Stomach (tissue), 9 donors: Measurements from ENCODE around the gene BHLHA15. TPM values are rescaled to one million over a fixed set of nuclear protein-coding genes. Genes with fewer than 3 reads are reported as not detected.

Experiments used
- DNase-seq, 2 donors: peaks; one replicate each; pipeline versions ENCODE4 v3.0.0 to v3.0.0-alpha.2; 2013 to 2019
- H3K27ac ChIP-seq, 5 donors: fragments of 200-600 bp in 4 of 5; sonication (generic) in 4 of 5; one replicate each; pipeline ENCODE4 v1.5.1; 2013 to 2019; ENCODE audit warnings: mild to moderate bottlenecking in 1 of 5, moderate library complexity in 1 of 5
- H3K27me3 ChIP-seq, 3 donors: fragments of 200-600 bp; sonication (generic); one replicate each; pipeline ENCODE4 v1.5.1; 2017 to 2019; ENCODE audit warnings: mixed run types in 1 of 3
- H3K36me3 ChIP-seq, 4 donors: fragments of 200-600 bp; sonication (generic); 1 replicate in 3 of 4; 2 replicates in 1 of 4; pipeline ENCODE4 v1.5.1; 2016 to 2019
- H3K4me1 ChIP-seq, 4 donors: fragments of 200-600 bp; sonication (generic); one replicate each; pipeline ENCODE4 v1.5.1; 2016 to 2019
- H3K4me3 ChIP-seq, 4 donors: fragments of 200-600 bp; sonication (generic) in 3 of 4; one replicate each; pipeline ENCODE4 v1.5.1; 2016 to 2019; ENCODE audit warnings: mild to moderate bottlenecking in 1 of 4
- H3K9me3 ChIP-seq, 4 donors: fragments of 200-600 bp; sonication (generic); one replicate each; pipeline ENCODE4 v1.5.1; 2016 to 2019
- EP300 ChIP-seq: sonication (generic); formaldehyde crosslinking; IDR thresholded peaks from one replicate; pipeline ENCODE4 v1.6.1; 2017; ENCODE audit warnings: antibody characterized with exemption
- POLR2A ChIP-seq, 4 donors: fragments of 450-650 bp; IDR thresholded peaks; one replicate each; pipeline ENCODE4 v1.6.1; 2016; ENCODE audit warnings: antibody characterized with exemption in 4 of 4, control low read depth in 2 of 4, mild to moderate bottlenecking in 1 of 4, moderate library complexity in 1 of 4
- POLR2AphosphoS5 ChIP-seq, 3 donors: sonication (generic); formaldehyde crosslinking; IDR thresholded peaks; one replicate each; pipeline ENCODE4 v1.6.1; 2016; ENCODE audit warnings: antibody characterized with exemption in 3 of 3
- WGBS, 5 donors: extraction: QIAGEN DNeasy Blood & Tissue Kit in 3 of 5; methylation state at CpG; one replicate each; pipeline versions ENCODE4 v1.1.5 to v1.1.7; 2013 to 2018; 5-methylcytosine and 5-hydroxymethylcytosine counted together
- intact Hi-C: fragments of 100-400 bp; cut with DNase I; formaldehyde crosslinking; loops from one replicate; pipeline ENCODE4 v1.15.1; 2023; ENCODE audit warnings: low total_unique reads
- polyA plus RNA-seq, 3 donors: library from polyadenylated mRNA; stranded (reverse); fragments of 200-250 nt; gene quantifications; one replicate each; pipeline ENCODE4 v1.2.3, GENCODE V29; 2013
- total RNA-seq, 5 donors: library from RNA; depleted of rRNA; stranded (reverse); fragments of >200 nt; gene quantifications; one replicate each; pipeline versions ENCODE4 v1.1.0 to v1.2.3, GENCODE V29; 2014 to 2016
- TF ChIP-seq, protein P1 (sequence below), 7 experiments: fragments of 450-650 bp in 4 of 7; fragments of 200-600 bp in 3 of 7; sonication (generic) in 3 of 7; IDR thresholded peaks; one replicate each; pipeline ENCODE4 v1.5.1; 2016 to 2019; ENCODE audit warnings: antibody characterized with exemption in 7 of 7, control low read depth in 2 of 7, mild to moderate bottlenecking in 1 of 7
- donor health status: healthy with polysubstance abuse.
- donor health status: Bipolar disorder and iron deficiency.
- donor health status: healthy.

The BHLHA15 gene
- total and polyA plus RNA-seq, 8 donors = 1.3 to 108 (median 11.3) TPM; not detected in 2

GRCh38 chr7:98175260-98175940, 35.8 kb upstream of the BHLHA15 start:
- intact Hi-C loops = no loop called here
- H3K4me1 ChIP-seq = peaks cover 26 to 60% (median 36%) of the 10 kb centered on the region in 4 donors

DNA sequence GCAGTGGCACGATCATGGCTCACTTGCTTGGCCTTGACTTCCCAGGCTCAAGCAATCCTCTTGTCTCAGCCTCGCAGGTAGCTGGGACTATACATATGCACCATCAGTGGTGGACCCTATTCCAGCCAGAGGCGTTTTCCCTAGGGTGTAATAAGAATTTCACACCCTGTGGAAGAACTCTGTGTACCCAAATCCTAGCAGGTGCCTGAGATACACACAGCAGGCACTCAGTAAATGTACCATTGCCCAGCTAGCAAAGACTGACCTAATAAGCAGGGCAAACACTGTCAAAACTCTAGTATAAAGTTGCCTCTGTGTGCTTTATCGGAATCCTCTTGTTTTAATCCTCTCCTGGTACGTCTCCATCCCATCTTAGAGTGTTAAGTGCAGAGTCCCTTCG, 33.7 kb upstream of the BHLHA15 start:
- DNase-seq = no peak
- peak overlapping the region; percentile 62 to 80 (median 72) for H3K27ac ChIP-seq
- 56 to 80% (median 66%) methylated on average over 6 of the region's 6 CpGs for WGBS, 5 donors
- TF ChIP-seq POLR2AphosphoS5 (IDR thresholded peaks at IDR 0.05) (no peak), EP300 (no peak), POLR2A (IDR thresholded peaks at IDR 0.05) (no peak)
- TF ChIP-seq, protein P1, sequence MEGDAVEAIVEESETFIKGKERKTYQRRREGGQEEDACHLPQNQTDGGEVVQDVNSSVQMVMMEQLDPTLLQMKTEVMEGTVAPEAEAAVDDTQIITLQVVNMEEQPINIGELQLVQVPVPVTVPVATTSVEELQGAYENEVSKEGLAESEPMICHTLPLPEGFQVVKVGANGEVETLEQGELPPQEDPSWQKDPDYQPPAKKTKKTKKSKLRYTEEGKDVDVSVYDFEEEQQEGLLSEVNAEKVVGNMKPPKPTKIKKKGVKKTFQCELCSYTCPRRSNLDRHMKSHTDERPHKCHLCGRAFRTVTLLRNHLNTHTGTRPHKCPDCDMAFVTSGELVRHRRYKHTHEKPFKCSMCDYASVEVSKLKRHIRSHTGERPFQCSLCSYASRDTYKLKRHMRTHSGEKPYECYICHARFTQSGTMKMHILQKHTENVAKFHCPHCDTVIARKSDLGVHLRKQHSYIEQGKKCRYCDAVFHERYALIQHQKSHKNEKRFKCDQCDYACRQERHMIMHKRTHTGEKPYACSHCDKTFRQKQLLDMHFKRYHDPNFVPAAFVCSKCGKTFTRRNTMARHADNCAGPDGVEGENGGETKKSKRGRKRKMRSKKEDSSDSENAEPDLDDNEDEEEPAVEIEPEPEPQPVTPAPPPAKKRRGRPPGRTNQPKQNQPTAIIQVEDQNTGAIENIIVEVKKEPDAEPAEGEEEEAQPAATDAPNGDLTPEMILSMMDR (IDR thresholded peaks at IDR 0.05) = no peak
- intact Hi-C loops = no loop called here
- H3K4me1 ChIP-seq = peaks cover 15 to 49% (median 25%) of the 10 kb centered on the region in 4 donors
- no peak overlapping the region for H3K4me3 ChIP-seq
- peaks cover 2 to 36% (median 28%) of the 10 kb centered on the region in 4 donors for H3K36me3 ChIP-seq
- H3K27me3 ChIP-seq = no peaks in the 10 kb centered on the region
- H3K9me3 ChIP-seq = no peaks in the 10 kb centered on the region

More at GRCh38 chr7:98175260-98175940, 35.8 kb upstream of the BHLHA15 start:
- Histone ChIP-seq H3K4me3 (no peak overlapping the region), H3K27ac (peak overlapping the region in 2 of 5 donors; percentile 77 to 78), H3K9me3 (no peaks in the 10 kb centered on the region), H3K36me3 (peaks cover 8 to 53% (median 41%) of the 10 kb centered on the region in 4 donors), H3K27me3 (no peaks in the 10 kb centered on the region)
- 72 to 83% (median 77%) methylated on average over 8 of the region's 8 CpGs for WGBS, 5 donors
- TF ChIP-seq, protein P1 (IDR thresholded peaks at IDR 0.05) = no peak
- TF ChIP-seq POLR2A (IDR thresholded peaks at IDR 0.05) = no peak
- TF ChIP-seq EP300 = no peak
- no peak for TF ChIP-seq POLR2AphosphoS5 (IDR thresholded peaks at IDR 0.05)
- DNase-seq = no peak

- H3K4me1 ChIP-seq = peaks cover 15 to 43% (median 23%) of the 10 kb centered on the region in 4 donors
- TF ChIP-seq POLR2A (IDR thresholded peaks at IDR 0.05) (no peak), POLR2AphosphoS5 (IDR thresholded peaks at IDR 0.05) (peak in 2 of 3 donors; percentile 42 to 74)
- H3K27me3 ChIP-seq = no peaks in the 10 kb centered on the region
- peaks cover 2 to 33% (median 25%) of the 10 kb centered on the region in 4 donors for H3K36me3 ChIP-seq
- H3K9me3 ChIP-seq = no peaks in the 10 kb centered on the region
- DNase-seq = peak; percentile 91 to 93
- intact Hi-C loops = no loop called here
- H3K4me3 ChIP-seq = no peak overlapping the region
- H3K27ac ChIP-seq = peak overlapping the region; percentile 43 to 80 (median 72)
- WGBS, 5 donors = 37 to 51% (median 50%) methylated on average over 16 of the region's 16 CpGs
Observed at GRCh38 chr7:98178321-98178720, 32.9 kb upstream of the BHLHA15 start.

- intact Hi-C loops = no loop called here
- peak overlapping the region; percentile 71 to 80 (median 73) for H3K27ac ChIP-seq
- DNase-seq = no peak
Observed at GRCh38 chr7:98178762-98179490, 32.3 kb upstream of the BHLHA15 start.

More at GRCh38 chr7:98178762-98179490, 32.3 kb upstream of the BHLHA15 start:
- Histone ChIP-seq H3K9me3 (no peaks in the 10 kb centered on the region), H3K27me3 (no peaks in the 10 kb centered on the region), H3K4me1 (peaks cover 15 to 37% (median 18%) of the 10 kb centered on the region in 4 donors), H3K4me3 (no peak overlapping the region), H3K36me3 (peaks cover 2 to 33% (median 25%) of the 10 kb centered on the region in 4 donors)
- TF ChIP-seq EP300 (no peak), POLR2A (IDR thresholded peaks at IDR 0.05) (no peak), POLR2AphosphoS5 (IDR thresholded peaks at IDR 0.05) (no peak)
- TF ChIP-seq, protein P1 (IDR thresholded peaks at IDR 0.05) = no peak
- 69 to 90% (median 80%) methylated on average over 10 of the region's 10 CpGs for WGBS, 5 donors
